Activated CD8-positive, alpha-beta memory T cell treated with anti-CD3 and anti-CD28 coated beads, Interleukin-2, amount 50 U/mL, for 1 hour (primary cell): ENCODE data around the gene SCYL1.

Experiments used
- DNase-seq: peaks from one replicate; pipeline ENCODE4 v3.0.0-alpha.2; 2020; ENCODE audit errors: extremely low read depth

Gene SCYL1

GRCh38 chr11:65524741-65525545 is at the start of gene SCYL1:
Gene SCYL1, plus strand, starts transcription at chr11:65525083. Its CDS starts 71 bp downstream, at chr11:65525154.
- peak; percentile 73 for DNase-seq

DNA sequence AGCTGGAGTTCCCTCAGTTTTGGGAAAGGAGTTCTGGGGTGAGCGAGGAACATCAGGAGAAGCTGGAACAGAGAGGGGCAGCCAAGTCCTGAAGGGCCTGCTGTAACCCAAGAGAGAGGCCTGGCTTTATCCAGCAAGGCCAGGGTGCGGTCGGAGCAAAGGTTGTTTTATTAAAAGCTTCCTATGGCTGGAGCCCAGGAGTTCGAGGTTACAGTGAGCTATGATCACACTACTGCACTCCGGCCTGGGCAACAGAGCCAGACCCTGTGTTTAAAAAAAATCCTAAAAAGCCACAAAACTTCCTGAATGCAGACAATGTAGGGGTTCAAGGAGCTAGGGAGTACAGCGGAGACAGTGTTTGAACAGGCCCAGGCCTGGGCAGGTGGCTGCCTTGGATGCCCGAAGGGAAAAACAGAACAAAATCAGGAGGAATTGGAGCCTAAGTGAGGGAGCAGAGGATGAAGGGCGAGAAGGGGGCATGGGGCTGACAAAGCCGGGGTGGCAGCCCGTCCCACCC is 48.2 kb upstream of the SCYL1 start:
- DNase-seq: no peak

- peak; percentile 79 for DNase-seq
Measured at GRCh38 chr11:65477149-65477965, 47.5 kb upstream of the SCYL1 start.

DNA sequence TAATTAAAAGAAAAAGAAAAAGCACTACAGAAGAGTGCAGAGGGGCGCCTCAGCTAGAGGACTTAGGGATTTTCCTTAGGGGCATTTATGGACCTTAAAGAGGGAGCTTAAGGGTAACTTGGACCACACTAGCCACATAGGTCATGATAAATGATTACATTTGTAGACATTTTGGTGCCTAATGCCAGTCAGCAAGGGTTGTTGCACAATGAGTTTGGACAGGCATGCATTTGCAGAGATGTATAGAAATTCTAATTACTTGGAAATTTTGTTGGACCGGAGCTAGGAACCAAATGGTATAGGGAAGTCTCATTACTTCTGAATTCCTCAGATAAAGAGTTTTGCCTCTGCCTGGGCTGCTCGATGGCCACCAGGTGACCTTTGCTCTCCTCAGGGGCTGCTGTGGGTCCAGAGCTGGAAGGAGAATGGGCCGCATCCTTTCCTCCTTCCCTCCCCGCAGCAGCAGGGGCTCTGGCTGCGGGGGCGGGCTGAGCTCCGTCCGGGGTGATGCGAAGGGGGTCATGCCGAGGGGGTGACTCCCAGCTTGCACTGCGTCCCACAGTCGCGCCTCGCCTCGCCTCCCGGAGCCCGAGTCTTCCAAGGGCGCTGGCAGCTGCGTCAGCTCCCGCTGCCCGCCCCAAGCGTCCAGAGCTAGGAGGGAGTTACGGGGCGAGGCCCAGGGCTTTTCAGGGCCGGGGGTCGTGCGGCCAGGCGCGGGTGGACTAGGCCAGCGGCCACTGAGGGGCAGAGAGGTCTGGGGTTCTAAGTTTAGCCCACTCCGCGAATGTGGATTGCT is 46.3 kb upstream of the SCYL1 start:
- no peak for DNase-seq

DNA sequence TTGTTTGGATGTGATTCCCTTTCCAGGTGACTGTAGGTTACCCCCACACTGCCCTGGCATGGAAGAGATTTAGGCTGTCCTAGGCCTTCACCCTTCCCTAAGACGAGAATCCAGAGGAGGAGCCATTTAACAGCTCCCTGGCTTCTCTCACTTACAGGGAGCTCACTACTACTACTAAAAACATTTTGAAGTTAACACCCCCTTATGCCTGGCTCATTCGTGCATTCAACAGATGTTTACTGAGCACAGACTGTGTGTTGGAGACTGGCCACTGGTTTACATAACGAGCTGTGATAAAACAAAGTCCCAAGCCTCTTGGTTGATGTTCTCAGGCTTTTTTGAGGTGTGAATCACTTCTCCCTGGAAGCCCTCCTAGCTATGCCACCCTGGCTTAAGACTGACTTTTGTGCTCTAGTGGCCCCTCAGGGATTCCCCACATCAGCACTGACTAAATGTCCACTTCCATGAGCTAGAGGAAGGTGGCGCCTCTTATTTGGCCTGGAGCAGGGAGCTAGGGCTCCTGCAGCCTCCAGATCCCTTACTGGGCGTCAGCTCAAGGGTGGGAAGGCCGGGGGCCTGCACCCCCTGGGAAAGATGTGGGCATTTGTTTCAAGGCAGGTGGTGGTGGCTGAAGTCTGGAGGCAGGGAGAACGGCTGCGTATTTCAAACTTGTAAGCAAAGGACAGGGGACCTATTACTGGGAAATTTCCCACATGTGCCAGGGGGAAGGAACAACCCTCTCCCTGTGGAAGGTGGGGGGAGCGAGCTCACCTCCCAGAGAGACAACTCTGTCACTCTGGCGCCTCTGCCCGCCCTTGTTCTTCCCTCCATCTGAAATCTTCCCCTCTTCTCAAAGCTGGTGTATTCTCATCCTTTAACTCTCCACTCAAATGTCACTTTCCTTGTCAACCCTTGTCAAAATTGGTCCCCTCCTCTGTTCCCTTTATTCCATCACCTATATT is 45.4 kb upstream of the SCYL1 start:
- DNase-seq: no peak

- no peak for DNase-seq
Measured at GRCh38 chr11:65482306-65482850, 42.5 kb upstream of the SCYL1 start.

DNA sequence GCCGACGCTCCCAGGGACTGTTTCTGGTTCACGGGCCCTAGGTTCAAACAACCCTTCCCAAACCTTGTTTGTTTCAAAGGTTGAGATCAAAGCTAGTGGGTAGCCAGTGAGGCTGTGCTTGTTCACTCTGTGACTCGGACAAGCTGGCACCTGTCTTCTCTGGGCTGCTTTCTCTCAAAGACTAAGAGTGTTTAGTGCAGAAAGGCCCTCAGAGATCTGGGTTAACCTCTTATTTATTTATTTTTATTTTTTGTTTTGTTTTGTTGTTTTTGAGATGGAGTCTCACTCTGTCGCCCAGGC is 39.0 kb upstream of the SCYL1 start:
- no peak for DNase-seq

GRCh38 chr11:65486570-65487466 is 38.1 kb upstream of the SCYL1 start:
- DNase-seq: no peak

DNA sequence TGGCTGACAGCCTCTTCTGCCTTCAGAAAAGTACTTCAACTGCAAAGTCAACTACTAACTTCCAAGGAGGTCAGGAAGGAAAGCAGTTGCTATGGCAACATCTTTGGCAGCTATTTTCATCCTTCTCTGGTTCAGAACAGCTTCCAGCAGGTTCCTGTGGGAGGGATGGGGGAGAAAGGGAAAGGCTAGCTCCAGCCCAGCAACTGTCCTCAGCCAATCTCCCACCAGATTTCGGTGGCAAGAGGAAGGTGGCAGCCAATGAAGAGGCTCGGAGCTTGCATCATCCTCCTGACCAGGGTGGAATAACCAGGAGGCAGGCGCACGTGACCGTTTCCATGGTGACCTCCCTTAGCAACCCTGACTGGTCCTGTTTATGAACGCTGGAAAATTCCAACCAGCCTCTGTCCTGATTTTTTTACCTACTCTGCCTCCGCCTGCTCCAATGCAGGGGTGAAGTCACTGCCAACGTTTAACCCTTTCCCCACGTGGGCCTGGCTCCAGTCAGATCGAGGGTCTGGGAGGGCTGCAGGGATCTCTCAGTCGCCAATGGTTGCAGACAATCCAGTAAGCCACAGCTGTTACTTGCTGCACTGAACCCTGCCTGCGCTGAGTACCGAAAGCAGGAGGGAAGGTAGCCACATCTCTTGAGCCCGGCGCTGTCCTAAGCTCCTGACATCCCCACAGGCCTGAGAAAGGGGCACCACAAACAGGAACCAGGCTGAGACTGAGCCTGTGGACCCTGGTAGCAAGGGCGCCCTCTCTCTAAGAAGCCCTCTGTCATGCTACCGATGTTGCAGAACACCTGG is 37.2 kb upstream of the SCYL1 start:
- no peak for DNase-seq

DNA sequence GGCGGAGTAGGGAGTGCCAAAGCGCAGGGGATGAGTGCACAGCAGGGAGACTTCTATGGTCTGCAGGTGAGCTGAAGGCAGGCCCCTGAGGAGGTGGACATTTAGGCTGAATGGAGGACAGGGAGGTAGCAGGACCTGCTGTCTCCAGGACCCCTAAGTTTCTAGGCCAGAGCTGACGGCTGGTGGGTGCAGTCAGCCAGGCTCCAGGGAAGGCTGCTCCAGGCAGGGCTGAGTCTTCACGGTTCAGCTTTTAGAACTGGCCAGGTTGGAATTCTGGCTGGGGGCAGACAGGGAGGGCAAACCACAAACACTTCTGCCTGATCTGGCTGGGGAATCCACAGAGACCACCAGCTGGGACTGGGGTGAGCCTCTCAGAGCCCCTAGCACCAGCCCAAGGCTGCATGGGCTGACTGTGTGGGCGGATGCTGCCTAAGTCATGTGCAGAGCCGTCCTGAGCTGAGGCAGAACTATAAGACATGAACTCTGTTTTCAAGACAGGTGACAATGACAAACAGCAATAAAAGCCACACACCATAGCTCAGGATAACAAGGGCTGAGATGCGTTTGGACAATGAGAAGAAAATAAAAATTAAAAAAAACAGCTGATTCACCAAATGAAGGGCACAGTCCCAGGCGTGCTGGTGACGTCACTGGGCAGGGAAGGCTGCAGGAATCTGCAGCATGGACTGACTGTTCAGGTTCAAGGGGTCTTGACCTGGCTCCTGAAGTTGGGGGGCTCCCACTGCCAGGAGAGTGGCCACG is 36.4 kb upstream of the SCYL1 start:
- DNase-seq: no peak

- DNase-seq: no peak
Measured at GRCh38 chr11:65489035-65489705, 35.7 kb upstream of the SCYL1 start.

GRCh38 chr11:65489706-65490320 is 35.1 kb upstream of the SCYL1 start:
- DNase-seq: no peak

- no peak for DNase-seq
Measured at GRCh38 chr11:65491163-65491465, 33.8 kb upstream of the SCYL1 start.

DNA sequence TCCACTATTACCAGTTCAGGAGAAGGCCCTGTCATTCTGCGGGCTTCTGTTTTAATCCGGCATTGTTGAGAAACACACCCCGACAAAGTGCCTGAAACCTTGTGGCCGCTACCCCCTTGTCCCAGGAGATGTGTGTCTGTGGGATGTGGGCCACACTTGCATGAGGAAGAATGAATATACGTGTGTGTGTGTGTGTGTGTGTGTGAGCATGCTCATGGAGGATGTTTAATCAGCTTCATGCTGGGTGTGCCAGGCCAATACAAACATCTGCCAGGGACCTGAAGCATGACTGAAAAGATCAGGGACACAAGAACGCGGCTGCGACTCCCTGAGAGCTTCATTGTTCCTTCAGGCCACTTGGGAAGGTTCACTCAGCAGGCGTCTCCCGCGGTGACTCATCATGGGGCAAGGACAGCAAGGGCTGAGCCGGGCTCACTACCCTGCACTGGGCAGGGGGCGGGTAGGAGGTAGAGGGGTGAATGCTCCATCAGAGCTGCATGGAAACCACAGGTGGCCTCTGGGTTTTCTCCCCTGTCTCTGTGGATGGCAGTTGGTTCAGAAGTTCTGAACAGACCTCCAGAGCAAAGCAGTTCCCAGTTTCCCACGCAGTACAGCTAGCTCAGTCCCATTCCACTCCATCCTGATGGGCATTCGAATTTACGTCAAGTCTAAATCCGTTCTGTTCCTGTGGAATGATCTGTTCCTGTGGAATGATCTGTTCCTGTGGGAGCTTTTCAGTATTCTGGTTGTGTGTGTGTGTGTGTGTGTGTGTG is 33.1 kb upstream of the SCYL1 start:
- DNase-seq: no peak

- no peak for DNase-seq
Measured at GRCh38 chr11:65492387-65492636, 32.6 kb upstream of the SCYL1 start.

DNA sequence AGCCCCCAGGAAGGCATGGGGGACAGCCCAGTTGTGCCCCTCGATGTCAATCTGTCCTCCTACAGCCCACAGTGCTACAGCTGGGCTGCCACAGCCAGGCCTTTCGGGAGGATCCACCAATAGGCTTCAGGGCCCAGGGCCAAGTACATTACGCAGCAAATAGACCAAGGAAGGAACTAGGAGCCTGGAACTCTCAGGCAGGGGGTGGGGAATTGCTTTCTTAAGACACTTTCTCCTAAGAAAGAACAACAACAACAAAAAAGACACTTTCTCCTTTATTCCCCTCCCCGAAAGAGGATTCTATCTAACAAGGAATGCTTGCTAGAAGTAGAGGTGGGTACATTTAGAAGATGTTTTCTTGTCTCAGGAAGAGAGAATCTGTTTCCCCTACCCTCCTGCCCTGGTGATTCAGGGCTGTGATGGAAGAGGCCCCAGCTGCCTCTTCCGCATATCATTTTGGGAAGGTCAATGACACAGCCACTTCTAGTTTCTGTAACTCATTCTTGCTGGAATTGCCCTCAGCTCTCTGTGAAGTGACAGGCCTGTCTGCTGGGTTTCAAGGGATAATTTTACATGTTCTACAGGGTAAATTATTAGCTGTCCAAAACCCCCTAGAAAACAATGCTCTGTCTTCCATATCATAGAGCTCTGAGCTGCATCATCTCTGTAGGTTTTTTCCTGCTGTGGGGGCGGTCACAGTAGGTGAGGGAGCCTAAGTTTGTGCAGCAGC is 32.1 kb upstream of the SCYL1 start:
- no peak for DNase-seq
